HepG2 (cell line): ENCODE results near the gene USH2A. TPM values are rescaled to one million over a fixed set of nuclear protein-coding genes. Genes with fewer than 3 reads are reported as not detected.

Experiments
- ATAC-seq: fragments of 200-7000 bp; cut with Tn5 transposase; 3 replicates; pipeline ENCODE4 v1.9.1; 2020; ENCODE audit warnings: mild to moderate bottlenecking, moderate library complexity
- BruUV-seq: library from RNA; stranded (reverse); fragments of 400-500 nt; replicated peaks from 2 replicates; lab custom pipeline; 2021; lab: Mats Ljungman, UMichigan
- CTCF ChIA-PET: fragments of 300-600 bp; formaldehyde crosslinking; extraction: SDS; loops from one replicate; lab custom pipeline; 2021; ENCODE audit warnings: low total read pairs, inconsistent platforms, low intra/inter-chr PET ratio; lab: Yijun Ruan, JAX
- POLR2A ChIA-PET: fragments of 350-600 bp; sonication (Branson Sonifier 250); formaldehyde crosslinking; loops from one replicate; lab custom pipeline; 2020; ENCODE audit warnings: antibody characterized with exemption, inconsistent platforms; lab: Yijun Ruan, JAX
- DNase-seq: peaks from one replicate; pipeline ENCODE4 v3.0.0-alpha.2; 2015; ENCODE audit warnings: low spot score
- FAIRE-seq: peaks from 3 replicates; lab custom pipeline; 2011; peaks lifted over from hg19 to GRCh38; lab: Jason Lieb, UNC
- H2AFZ ChIP-seq: one replicate; pipeline ENCODE4 v1.6.1; 2011; ENCODE audit warnings: low read length, inconsistent platforms
- H3K27ac ChIP-seq: fragments of 300-600 bp; 3 replicates; pipeline ENCODE4 v1.8.0; 2011; ENCODE audit warnings: mixed run types, mild to moderate bottlenecking, mixed read lengths, low read length, inconsistent platforms; ENCODE audit not compliant: insufficient read depth; ENCODE audit errors: extremely low read length
- H3K27me3 ChIP-seq, 2 experiments: fragments of 200-600 bp in 1 of 2; 2 replicates in 1 of 2; 3 replicates in 1 of 2; pipeline versions ENCODE4 v1.6.0 to v1.8.0; 2011; ENCODE audit warnings: low read length in 2 of 2, mild to moderate bottlenecking in 2 of 2, moderate library complexity in 2 of 2, inconsistent platforms in 1 of 2; ENCODE audit not compliant: insufficient read depth in 2 of 2, control insufficient read depth in 1 of 2
- H3K36me3 ChIP-seq, 2 experiments: fragments of 200-600 bp in 1 of 2; replicated peaks in 1 of 2; 2 replicates in 1 of 2; 3 replicates in 1 of 2; pipeline versions ENCODE4 v1.5.1 to v1.8.0; 2011; ENCODE audit warnings: low read length in 2 of 2, inconsistent platforms in 1 of 2; ENCODE audit not compliant: insufficient read depth in 2 of 2, control insufficient read depth in 1 of 2
- H3K4me1 ChIP-seq: 2 replicates; pipeline ENCODE4 v1.5.1; 2012; ENCODE audit warnings: low read length, inconsistent platforms; ENCODE audit not compliant: insufficient read depth
- H3K4me2 ChIP-seq: 2 replicates; pipeline ENCODE4 v1.6.0; 2011; ENCODE audit warnings: low read depth, low read length, inconsistent platforms
- H3K4me3 ChIP-seq, 3 experiments: fragments of 200-600 bp in 1 of 3; sonication (generic), shearing (Covaris generic) in 1 of 3; replicated peaks in 1 of 3; 2 replicates each; pipeline ENCODE4 v1.5.1; 2011 to 2016; ENCODE audit warnings: low read length in 3 of 3, inconsistent platforms in 2 of 3, low read depth in 2 of 3, mild to moderate bottlenecking in 2 of 3, control low read depth in 1 of 3, mixed read lengths in 1 of 3; ENCODE audit not compliant: insufficient read depth in 1 of 3
- H3K79me2 ChIP-seq: one replicate; pipeline ENCODE4 v1.6.1; 2011; ENCODE audit warnings: low read length, inconsistent platforms; ENCODE audit not compliant: insufficient read depth
- H3K9ac ChIP-seq: 2 replicates; pipeline ENCODE4 v1.6.0; 2011; ENCODE audit warnings: mild to moderate bottlenecking, low read depth, low read length, inconsistent platforms; ENCODE audit not compliant: insufficient read depth
- H3K9me3 ChIP-seq: 2 replicates; pipeline ENCODE4 v1.5.1; 2012; ENCODE audit warnings: mild to moderate bottlenecking, low read length
- H4K20me1 ChIP-seq: 2 replicates; pipeline ENCODE4 v1.6.0; 2011; ENCODE audit warnings: inconsistent platforms, mild to moderate bottlenecking, low read length, moderate library complexity; ENCODE audit not compliant: insufficient read depth
- EEA1 ChIP-seq: sonication (generic); formaldehyde crosslinking; IDR thresholded peaks from 2 replicates; pipeline ENCODE4 v1.5.1; 2020; ENCODE audit warnings: mild to moderate bottlenecking, missing genetic modification reagents, borderline replicate concordance
- KAT8 ChIP-seq: IDR thresholded peaks from 2 replicates; pipeline ENCODE4 v1.6.1; 2016; ENCODE audit warnings: missing genetic modification reagents, missing compliant biosample characterization
- REL ChIP-seq: sonication (generic); formaldehyde crosslinking; conservative IDR thresholded peaks from 2 replicates; pipeline ENCODE4 v1.8.0; 2022; ENCODE audit warnings: mild to moderate bottlenecking, missing genetic modification reagents, moderate library complexity
- SCMH1 ChIP-seq: sonication (generic); formaldehyde crosslinking; IDR thresholded peaks from 2 replicates; pipeline ENCODE4 v1.9.0; 2021; ENCODE audit warnings: missing genetic modification reagents, mild to moderate bottlenecking, borderline replicate concordance
- TAF15 ChIP-seq: fragments of 200-400 bp; formaldehyde crosslinking; IDR thresholded peaks from one replicate; pipeline ENCODE4 v1.6.1; 2018; ENCODE audit warnings: mild to moderate bottlenecking, low read depth, low read length; ENCODE audit not compliant: poor library complexity, severe bottlenecking
- ZFP90 ChIP-seq: sonication (generic); formaldehyde crosslinking; IDR thresholded peaks from 2 replicates; pipeline ENCODE4 v1.8.0; 2022; ENCODE audit warnings: missing genetic modification reagents, mild to moderate bottlenecking, inconsistent platforms, borderline replicate concordance
- ZNF230 ChIP-seq: sonication (generic); formaldehyde crosslinking; IDR thresholded peaks from 2 replicates; pipeline ENCODE4 v1.4.0; 2020; ENCODE audit warnings: mild to moderate bottlenecking, missing genetic modification reagents
- ZNF234 ChIP-seq: sonication (generic); formaldehyde crosslinking; conservative IDR thresholded peaks from 2 replicates; pipeline ENCODE4 v1.5.1; 2020; ENCODE audit warnings: mild to moderate bottlenecking, missing genetic modification reagents
- ZNF562 ChIP-seq: sonication (generic); formaldehyde crosslinking; IDR thresholded peaks from 2 replicates; pipeline ENCODE4 v1.8.0; 2022; ENCODE audit warnings: missing genetic modification reagents, borderline replicate concordance
- ZNF569 ChIP-seq: sonication (generic); formaldehyde crosslinking; IDR thresholded peaks from 2 replicates; pipeline ENCODE4 v1.5.0; 2020; ENCODE audit warnings: mild to moderate bottlenecking, missing genetic modification reagents, moderate library complexity, borderline replicate concordance
- ZNF766 ChIP-seq: sonication (generic); formaldehyde crosslinking; IDR thresholded peaks from 2 replicates; pipeline ENCODE4 v1.5.0; 2020; ENCODE audit warnings: missing genetic modification reagents, borderline replicate concordance
- ZSCAN25 ChIP-seq: sonication (generic); formaldehyde crosslinking; IDR thresholded peaks from 2 replicates; pipeline ENCODE4 v1.8.0; 2022; ENCODE audit warnings: mild to moderate bottlenecking, missing genetic modification reagents
- in situ Hi-C: cut with HindIII; loops from 2 replicates; pipeline ENCODE4 v1.10.0; 2017; ENCODE audit warnings: low pct_unique_long_range_greater_than_20kb; ENCODE audit not compliant: extremely low pct_ligation_motif_present
- intact Hi-C: fragments of 100-400 bp; cut with micrococcal nuclease; formaldehyde crosslinking; loops from one replicate; pipeline ENCODE4 v1.10.0; 2022; ENCODE audit not compliant: unreplicated experiment
- polyA plus RNA-seq, 8 experiments: library from polyadenylated mRNA; depleted of rRNA in 3 of 8; stranded (reverse) in 7 of 8; unstranded in 1 of 8; fragments of >200 nt; fragmentation: Illumina TruSeq in 4 of 8; extraction: Trizol in 4 of 8; gene quantifications; 2 replicates each; pipeline versions ENCODE4 v1.2.1 to v1.2.3, GENCODE V29; 2011 to 2016; ENCODE audit warnings: low read depth in 4 of 8, missing spikeins in 1 of 8, mixed read lengths in 1 of 8; ENCODE audit not compliant: insufficient read depth in 1 of 8
- total RNA-seq, 5 experiments: library from RNA; depleted of rRNA; stranded (reverse); fragments of >200 nt; fragmentation: Illumina TruSeq; extraction: Trizol; gene quantifications; 2 replicates each; pipeline ENCODE4 v1.2.3, GENCODE V29; 2016; ENCODE audit warnings: low read depth in 1 of 5

USH2A gene
- total and polyA plus RNA-seq, 2 of the 13 experiments (the other 11 are each of a cell fraction or from before 2014, with no cell fraction given): 0.02 TPM; not detected in 1

DNA sequence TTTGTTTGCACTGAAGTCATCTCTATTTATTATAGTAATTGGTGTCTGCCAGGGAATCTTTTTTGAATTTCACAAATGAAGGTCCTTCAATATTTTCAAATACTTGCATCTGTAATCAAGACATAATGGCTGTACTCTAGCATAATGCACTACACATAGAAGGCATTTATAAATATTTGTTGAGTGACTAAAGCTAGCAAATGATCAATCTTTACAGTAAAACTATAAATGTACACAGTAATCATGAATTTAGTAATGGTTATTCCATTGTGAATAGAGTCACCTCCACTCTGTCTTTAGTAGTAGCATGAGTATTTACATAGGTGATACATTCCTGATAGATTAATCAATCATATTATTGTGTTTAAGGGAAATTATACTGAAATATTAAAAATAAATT lies 119.6 kb downstream of the USH2A start:
- no peaks in the 10 kb centered on the region for H3K4me1 ChIP-seq
- in situ Hi-C loops: no loop called here
- H3K4me3 ChIP-seq: no peak overlapping the region
- no peak overlapping the region for H3K4me2 ChIP-seq
- ChIA-PET POLR2A (no interaction called here), CTCF (no interaction called here)
- ATAC-seq: no peak
- H3K9me3 ChIP-seq: no peaks in the 10 kb centered on the region
- no peaks in the 10 kb centered on the region for H3K36me3 ChIP-seq
- no peaks in the 10 kb centered on the region for H3K79me2 ChIP-seq
- BruUV-seq: no TSS peak
- H3K9ac ChIP-seq: no peak overlapping the region
- intact Hi-C loops: loop anchor here (10.0 kb wide), 1 partner anchor 441 kb away; no protein-coding TSS in a partner anchor
- no peak for FAIRE-seq
- no peaks in the 10 kb centered on the region for H3K27me3 ChIP-seq
- no peak for TF ChIP-seq SCMH1 (CRISPR knock-in tag)
- no peak for TF ChIP-seq ZNF230 (CRISPR knock-in tag)
- no peak for TF ChIP-seq EEA1 (CRISPR knock-in tag)
- no peak for TF ChIP-seq ZSCAN25 (CRISPR knock-in tag)
- no peak for TF ChIP-seq REL
- no peak for TF ChIP-seq ZNF569
- no peak for TF ChIP-seq ZFP90 (CRISPR knock-in tag)
- TF ChIP-seq KAT8 (CRISPR knock-in tag): no peak
- TF ChIP-seq ZNF562 (CRISPR knock-in tag): no peak
- TF ChIP-seq TAF15: no peak
- no peak for TF ChIP-seq ZNF766
- TF ChIP-seq ZNF234 (CRISPR knock-in tag): no peak
- H2AFZ ChIP-seq: no peak overlapping the region
- H4K20me1 ChIP-seq: no peaks in the 10 kb centered on the region
- DNase-seq: no peak
- no peak overlapping the region for H3K27ac ChIP-seq
